H7 (cell line): ENCODE measurements around the gene ZNRF3. TPM values are rescaled to one million over a fixed set of nuclear protein-coding genes. Genes with fewer than 3 reads are reported as not detected.

ENCODE experiments used
- DNase-seq: peaks from one replicate; pipeline ENCODE4 v3.0.0; 2012
- H3K27me3 ChIP-seq: 2 replicates; pipeline ENCODE4 v1.6.0; 2011; ENCODE audit warnings: mild to moderate bottlenecking, low read length; ENCODE audit not compliant: control insufficient read depth, insufficient read depth
- H3K36me3 ChIP-seq: replicated peaks from 2 replicates; pipeline ENCODE4 v1.5.1; 2011; ENCODE audit warnings: low read length; ENCODE audit not compliant: control insufficient read depth, insufficient read depth
- H3K4me3 ChIP-seq: 2 replicates; pipeline ENCODE4 v1.5.1; 2011; ENCODE audit warnings: low read depth, mild to moderate bottlenecking, control low read depth, low read length, moderate library complexity; ENCODE audit not compliant: insufficient read depth
- total RNA-seq: library from RNA; depleted of rRNA; stranded (reverse); fragments of >200 nt; shearing (Covaris generic); gene quantifications from 2 replicates; pipeline ENCODE4 v1.2.3, GENCODE V29; 2014

The ZNRF3 gene
- total RNA-seq, 1 experiment from 2014 or later, result 22.1 TPM

DNA sequence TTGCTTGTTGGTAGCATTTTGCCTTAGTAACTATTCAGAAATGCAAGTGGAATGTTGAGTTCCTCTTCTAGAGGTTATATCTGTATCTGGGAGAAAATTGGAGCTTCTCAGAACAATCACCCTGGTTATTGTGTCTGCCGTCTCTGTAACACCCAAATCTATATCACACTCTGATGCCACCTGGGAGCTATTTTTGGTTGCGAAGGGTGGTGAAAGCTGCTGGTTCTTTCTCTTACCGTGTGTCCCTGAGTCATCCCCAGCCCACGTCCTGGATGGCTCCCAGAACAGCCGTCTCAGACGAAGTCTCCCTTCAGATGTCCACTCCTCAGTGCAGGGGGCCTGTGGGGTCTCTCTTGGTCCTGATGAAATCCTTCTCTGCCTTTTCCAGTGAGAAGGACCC is 94.8 kb downstream of the ZNRF3 start:
- no peak for DNase-seq
- Histone ChIP-seq H3K4me3 (no peak overlapping the region), H3K36me3 (no peaks in the 10 kb centered on the region), H3K27me3 (no peaks in the 10 kb centered on the region)

GRCh38 chr22:28978863-28979796 is 95.8 kb downstream of the ZNRF3 start:
- H3K4me3 ChIP-seq, result no peak overlapping the region
- no peaks in the 10 kb centered on the region for H3K36me3 ChIP-seq
- no peak for DNase-seq
- no peaks in the 10 kb centered on the region for H3K27me3 ChIP-seq

DNA sequence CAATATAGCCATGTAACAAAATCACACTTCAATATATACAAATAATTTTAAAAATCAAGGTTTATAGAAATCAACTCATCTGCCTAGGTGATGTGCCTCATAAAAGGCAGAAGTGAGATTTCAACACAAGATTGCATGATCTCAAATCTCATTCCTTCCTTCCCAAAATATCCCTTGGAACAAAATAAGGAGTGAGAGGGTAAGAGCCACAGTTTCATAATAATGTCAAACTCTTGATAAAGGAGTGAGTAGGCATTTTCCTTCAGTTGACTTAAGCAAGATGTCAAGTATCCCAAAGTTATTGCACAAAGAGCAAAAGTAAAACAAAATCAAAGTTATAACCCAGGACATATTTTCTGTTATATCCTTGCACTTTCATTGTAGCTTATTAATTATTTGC is 97.0 kb downstream of the ZNRF3 start:
- DNase-seq, result no peak
- Histone ChIP-seq H3K4me3 (no peak overlapping the region), H3K27me3 (no peaks in the 10 kb centered on the region), H3K36me3 (no peaks in the 10 kb centered on the region)

DNA sequence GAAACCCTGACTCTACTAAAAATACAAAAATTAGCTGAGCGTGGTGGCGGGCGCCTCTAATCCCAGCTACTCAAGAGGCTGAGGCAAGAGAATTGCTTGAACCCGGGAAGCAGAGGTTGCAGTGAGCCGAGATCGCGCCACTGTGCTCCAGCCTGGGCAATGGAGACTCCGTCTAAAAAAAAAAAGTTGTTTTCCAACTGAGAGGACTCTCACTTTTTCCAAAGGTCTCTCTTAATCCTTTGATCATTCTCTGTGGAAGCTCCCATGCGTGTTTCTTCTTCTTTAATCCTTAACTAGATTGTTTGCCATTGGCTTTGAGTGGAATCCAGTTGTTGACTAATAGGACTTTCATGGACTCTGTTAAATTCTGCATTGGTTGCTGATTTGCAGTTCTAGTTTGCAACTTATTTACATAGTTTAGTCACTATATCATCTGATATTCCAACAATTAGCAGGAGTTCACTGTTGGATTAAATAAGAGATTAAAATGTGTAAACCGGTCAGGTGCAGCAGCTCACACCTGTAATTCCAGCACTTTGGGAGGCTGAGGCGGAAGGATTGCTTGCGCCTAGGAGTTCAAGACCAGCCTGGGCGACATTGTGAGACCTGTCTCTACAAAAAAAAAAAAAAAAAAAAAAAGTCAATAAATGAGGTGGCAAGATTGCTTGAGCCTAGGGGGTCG is 98.6 kb downstream of the ZNRF3 start:
- Histone ChIP-seq H3K36me3 (no peaks in the 10 kb centered on the region), H3K4me3 (no peak overlapping the region), H3K27me3 (no peaks in the 10 kb centered on the region)
- DNase-seq, result no peak

DNA sequence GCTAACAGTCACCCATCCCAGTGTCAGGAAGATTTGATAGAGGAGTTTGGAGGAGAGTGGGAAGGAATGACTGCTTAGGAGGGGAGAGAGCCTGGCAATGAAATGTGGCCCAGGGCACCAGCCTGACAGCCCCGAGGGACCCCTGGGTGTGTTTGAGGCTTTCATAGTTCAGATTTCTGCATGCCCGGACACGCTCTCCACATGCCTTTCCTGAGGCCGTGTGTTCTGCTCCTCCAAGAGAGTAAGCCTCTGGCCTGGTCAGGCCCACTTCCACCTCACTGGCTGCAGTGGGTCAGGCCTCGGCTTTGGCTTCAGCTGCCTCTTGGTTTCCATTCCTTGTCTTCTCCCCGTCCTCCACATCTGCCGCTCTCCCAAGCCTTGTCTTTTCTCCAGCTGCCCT is 99.8 kb downstream of the ZNRF3 start:
- no peak overlapping the region for H3K4me3 ChIP-seq
- H3K27me3 ChIP-seq, result no peaks in the 10 kb centered on the region
- DNase-seq, result no peak
- H3K36me3 ChIP-seq, result peaks cover 2% of the 10 kb centered on the region; the same call in 1 of the 2 replicates

DNA sequence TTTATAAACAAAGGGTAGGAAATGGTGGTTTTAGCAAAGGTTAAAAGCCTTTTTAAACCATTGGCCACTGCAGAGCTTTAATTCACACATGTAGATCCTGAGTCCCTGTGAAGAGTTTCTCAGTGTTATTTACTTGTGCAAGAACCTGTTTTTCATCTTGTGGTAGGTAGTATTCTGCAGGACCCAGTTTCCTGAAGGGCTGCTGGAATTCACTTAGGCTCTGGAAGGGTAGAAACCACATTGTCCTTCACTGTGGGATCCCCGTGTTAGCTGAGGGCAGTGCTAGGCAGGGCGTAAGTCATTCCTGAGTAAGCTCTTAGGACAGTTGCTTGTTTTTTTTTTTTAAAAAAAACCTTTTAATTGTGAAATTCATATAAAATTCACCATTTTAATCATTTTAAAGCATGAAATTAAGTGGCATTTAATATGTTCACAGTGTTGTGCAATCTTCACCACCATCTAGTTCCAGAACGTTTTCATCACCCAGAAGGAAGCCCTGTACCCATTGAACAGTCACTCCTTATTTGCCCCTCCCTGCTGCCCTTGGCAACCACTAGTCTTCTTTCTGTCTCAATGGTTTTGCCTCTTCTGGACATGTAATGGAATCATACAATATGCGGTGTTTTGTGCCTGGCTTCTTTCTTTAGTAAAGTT is 100.5 kb downstream of the ZNRF3 start:
- DNase-seq, result peak; percentile 42
- peaks cover 2% of the 10 kb centered on the region; the same call in 1 of the 2 replicates for H3K36me3 ChIP-seq
- no peaks in the 10 kb centered on the region for H3K27me3 ChIP-seq
- H3K4me3 ChIP-seq, result no peak overlapping the region

- Histone ChIP-seq H3K4me3 (no peak overlapping the region), H3K27me3 (no peaks in the 10 kb centered on the region), H3K36me3 (peaks cover 2% of the 10 kb centered on the region; the same call in 1 of the 2 replicates)
- no peak for DNase-seq
These were observed 101.2 kb downstream of the ZNRF3 start for GRCh38 chr22:28984482-28985158.

DNA sequence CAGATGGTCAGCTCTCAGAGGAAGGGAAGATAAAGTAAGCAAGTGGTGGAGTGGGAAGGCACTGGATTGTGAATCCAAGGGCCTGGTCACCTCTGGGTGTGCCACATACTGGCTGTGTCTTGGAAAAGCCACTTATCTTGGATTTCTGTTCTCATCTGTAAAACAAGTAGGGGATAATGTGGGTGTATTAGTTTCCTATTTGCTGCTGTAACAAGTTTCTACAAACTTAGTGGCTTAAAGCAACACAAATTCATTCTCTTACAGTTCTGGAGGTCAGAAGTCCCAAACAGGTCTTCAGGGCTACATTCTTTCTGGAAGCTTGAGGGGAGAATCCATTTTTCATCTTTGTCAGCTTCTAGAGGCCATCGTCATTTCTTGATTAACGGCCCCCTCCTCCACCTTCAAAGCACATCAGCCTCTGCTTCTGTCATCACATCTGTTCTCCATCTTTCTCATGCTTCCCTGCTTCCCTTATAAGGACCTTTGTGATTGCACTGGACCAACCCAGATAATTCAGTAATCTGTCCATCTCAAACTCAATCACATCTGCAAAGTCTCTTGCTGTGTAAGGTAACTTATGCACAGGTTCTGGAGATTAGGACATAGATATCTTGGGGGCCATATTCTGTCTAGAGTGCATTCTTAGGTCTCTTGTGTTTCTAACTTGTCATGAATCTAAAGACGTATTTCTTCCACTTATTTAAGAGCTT is 102.4 kb downstream of the ZNRF3 start:
- no peak for DNase-seq
- Histone ChIP-seq H3K27me3 (no peaks in the 10 kb centered on the region), H3K36me3 (peaks cover 3% of the 10 kb centered on the region; the same call in 1 of the 2 replicates), H3K4me3 (no peak overlapping the region)

GRCh38 chr22:28986366-28986765 is 103.0 kb downstream of the ZNRF3 start:
- H3K36me3 ChIP-seq, result peaks cover 3% of the 10 kb centered on the region
- no peak for DNase-seq
- no peaks in the 10 kb centered on the region for H3K27me3 ChIP-seq
- no peak overlapping the region for H3K4me3 ChIP-seq

- DNase-seq, result no peak
- no peaks in the 10 kb centered on the region for H3K27me3 ChIP-seq
- peaks cover 3% of the 10 kb centered on the region for H3K36me3 ChIP-seq
- H3K4me3 ChIP-seq, result no peak overlapping the region
These were observed 105.1 kb downstream of the ZNRF3 start for GRCh38 chr22:28988457-28988856.

GRCh38 chr22:28989035-28989464 is 105.7 kb downstream of the ZNRF3 start:
- Histone ChIP-seq H3K36me3 (peaks cover 3% of the 10 kb centered on the region), H3K27me3 (no peaks in the 10 kb centered on the region), H3K4me3 (no peak overlapping the region)
- DNase-seq, result peak; percentile 59

GRCh38 chr22:28989484-28989883 is 106.1 kb downstream of the ZNRF3 start:
- Histone ChIP-seq H3K27me3 (no peaks in the 10 kb centered on the region), H3K36me3 (peaks cover 3% of the 10 kb centered on the region), H3K4me3 (no peak overlapping the region)
- DNase-seq, result peak; percentile 57

DNA sequence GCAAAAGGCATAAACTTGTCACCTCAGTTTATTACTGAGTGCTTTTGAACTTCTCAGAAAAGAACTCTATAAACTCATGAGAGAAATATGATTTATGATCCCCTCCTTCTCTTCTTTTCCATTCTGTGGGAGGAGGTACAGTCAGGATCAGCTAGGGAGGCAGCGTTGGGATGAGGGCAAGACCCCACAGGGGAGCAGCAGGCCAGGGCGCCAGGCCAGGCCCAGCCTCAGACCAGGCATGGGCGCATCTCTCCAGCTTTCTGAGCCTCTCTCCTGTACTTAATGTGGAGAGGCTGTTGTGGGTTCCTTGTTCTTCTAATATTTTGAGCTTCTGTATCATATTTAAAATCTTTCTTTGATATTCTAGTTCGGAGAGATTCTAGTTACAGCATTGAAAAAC is 106.5 kb downstream of the ZNRF3 start:
- no peak overlapping the region for H3K4me3 ChIP-seq
- peak; percentile 49 for DNase-seq
- H3K36me3 ChIP-seq, result peaks cover 3% of the 10 kb centered on the region
- no peaks in the 10 kb centered on the region for H3K27me3 ChIP-seq
